ENCODE measurements around the gene CCDC86. TPM values are rescaled to one million over a fixed set of nuclear protein-coding genes. Genes with fewer than 3 reads are reported as not detected.

The CCDC86 gene
- total RNA-seq, 4 donors from 2014 or later: 7.4 to 23.0 (median 8.3) TPM

GRCh38 chr11:60870276-60870675, 28.4 kb downstream of the CCDC86 start:
- Histone ChIP-seq H3K27me3 (no peaks in the 10 kb centered on the region), H3K36me3 (no peaks in the 10 kb centered on the region), H3K27ac (no peak overlapping the region), H3K4me1 (no peaks in the 10 kb centered on the region), H3K9me3 (no peaks in the 10 kb centered on the region), H3K4me3 (no peak overlapping the region)
- intact Hi-C loops (cut with DNase I; ENCODE audit: low total_unique reads): no loop called here
- DNase-seq: no peak
- TF ChIP-seq POLR2A (IDR thresholded peaks at IDR 0.05): no peak
- TF ChIP-seq CTCF (IDR thresholded peaks at IDR 0.05): no peak

- H3K27ac ChIP-seq: no peak overlapping the region
- intact Hi-C loops (cut with DNase I; ENCODE audit: low total_unique reads): no loop called here
- peak in 1 of 2 donors; percentile 11 for DNase-seq
Observed at GRCh38 chr11:60870733-60871377, 28.9 kb downstream of the CCDC86 start.

GRCh38 chr11:60871378-60872061, 29.6 kb downstream of the CCDC86 start:
- no peak for TF ChIP-seq CTCF (IDR thresholded peaks at IDR 0.05)
- no peak for TF ChIP-seq POLR2A (IDR thresholded peaks at IDR 0.05)
- H3K27ac ChIP-seq: no peak overlapping the region
- peak in 1 of 2 donors; percentile 14 for DNase-seq

More at GRCh38 chr11:60870733-60871377, 28.9 kb downstream of the CCDC86 start:
- Histone ChIP-seq H3K4me3 (no peak overlapping the region), H3K4me1 (no peaks in the 10 kb centered on the region), H3K27me3 (no peaks in the 10 kb centered on the region), H3K36me3 (no peaks in the 10 kb centered on the region), H3K9me3 (no peaks in the 10 kb centered on the region)
- TF ChIP-seq CTCF (IDR thresholded peaks at IDR 0.05) (no peak), POLR2A (IDR thresholded peaks at IDR 0.05) (no peak)

GRCh38 chr11:60872124-60872960, 30.4 kb downstream of the CCDC86 start:
- H3K9me3 ChIP-seq: no peaks in the 10 kb centered on the region
- no peaks in the 10 kb centered on the region for H3K4me1 ChIP-seq
- intact Hi-C loops (cut with DNase I; ENCODE audit: low total_unique reads): no loop called here
- no peak for TF ChIP-seq CTCF (IDR thresholded peaks at IDR 0.05)
- TF ChIP-seq POLR2A (IDR thresholded peaks at IDR 0.05): no peak
- H3K4me3 ChIP-seq: no peak overlapping the region
- H3K27me3 ChIP-seq: no peaks in the 10 kb centered on the region
- peak in 1 of 2 donors; percentile 54 for DNase-seq
- no peaks in the 10 kb centered on the region for H3K36me3 ChIP-seq
- H3K27ac ChIP-seq: no peak overlapping the region

More at GRCh38 chr11:60871378-60872061, 29.6 kb downstream of the CCDC86 start:
- Histone ChIP-seq H3K27me3 (no peaks in the 10 kb centered on the region), H3K9me3 (no peaks in the 10 kb centered on the region), H3K36me3 (no peaks in the 10 kb centered on the region), H3K4me1 (no peaks in the 10 kb centered on the region), H3K4me3 (no peak overlapping the region)
- intact Hi-C loops (cut with DNase I; ENCODE audit: low total_unique reads): no loop called here

Data from uterus (tissue), 4 donors.